ENCODE data around the gene DEFB108B. TPM values are rescaled to one million over a fixed set of nuclear protein-coding genes. Genes with fewer than 3 reads are reported as not detected.
"Not testable (repeated sequence)": the region's sequence is repeated elsewhere in the genome, so short reads cannot be mapped to it uniquely, and the experiment has no call there.

Gene DEFB108B
- not detected in 2 replicates for polyA plus RNA-seq (2013)

GRCh38 chr11:71832811-71833210 is at the start of gene DEFB108B:
Gene DEFB108B (plus strand): TSS chr11:71833200. CDS start chr11:71833200, 0 bp downstream.
- not testable (repeated sequence) for H2BK12ac ChIP-seq (ENCODE audit: low read length); H3K14ac ChIP-seq (ENCODE audit: low read length); H3K27ac ChIP-seq (ENCODE audit: low read depth, low read length); H4K12ac ChIP-seq (ENCODE audit: low read depth, low read length); H2BK5ac ChIP-seq (ENCODE audit: low read depth, low read length, poor library complexity); H4K91ac ChIP-seq (ENCODE audit: low read depth, low read length); H3K9ac ChIP-seq (ENCODE audit: low read length); H3K4ac ChIP-seq (ENCODE audit: low read depth, low read length); H3K4me2 ChIP-seq (ENCODE audit: low read length); H3K18ac ChIP-seq (ENCODE audit: low read length); H2AFZ ChIP-seq (ENCODE audit: insufficient read depth, low read length, poor library complexity); H3K36me3 ChIP-seq (ENCODE audit: control insufficient read depth in 1 of 2, insufficient read depth in 2 of 2, low read length in 2 of 2); H3K79me2 ChIP-seq (ENCODE audit: control insufficient read depth, insufficient read depth, low read length, poor library complexity); H2AK5ac ChIP-seq (ENCODE audit: low read length); H4K8ac ChIP-seq (ENCODE audit: low read depth, low read length); H2BK120ac ChIP-seq (ENCODE audit: insufficient read depth, low read length, poor library complexity); H3K23ac ChIP-seq (ENCODE audit: low read length); H3K79me1 ChIP-seq (ENCODE audit: low read length); H3K4me1 ChIP-seq (ENCODE audit: control insufficient read depth in 1 of 2, insufficient read depth in 2 of 2, low read length in 2 of 2); H3K27me3 ChIP-seq (ENCODE audit: insufficient read depth, low read length); H3K4me3 ChIP-seq (ENCODE audit: low read depth, low read length); DNase-seq; H3K9me3 ChIP-seq (ENCODE audit: insufficient read depth, low read depth, low read length)
- WGBS (ENCODE audit: extremely low coverage, insufficient coverage, insufficient read length) = no CpG with 5 or more reads among the region's 1 CpG

DNA sequence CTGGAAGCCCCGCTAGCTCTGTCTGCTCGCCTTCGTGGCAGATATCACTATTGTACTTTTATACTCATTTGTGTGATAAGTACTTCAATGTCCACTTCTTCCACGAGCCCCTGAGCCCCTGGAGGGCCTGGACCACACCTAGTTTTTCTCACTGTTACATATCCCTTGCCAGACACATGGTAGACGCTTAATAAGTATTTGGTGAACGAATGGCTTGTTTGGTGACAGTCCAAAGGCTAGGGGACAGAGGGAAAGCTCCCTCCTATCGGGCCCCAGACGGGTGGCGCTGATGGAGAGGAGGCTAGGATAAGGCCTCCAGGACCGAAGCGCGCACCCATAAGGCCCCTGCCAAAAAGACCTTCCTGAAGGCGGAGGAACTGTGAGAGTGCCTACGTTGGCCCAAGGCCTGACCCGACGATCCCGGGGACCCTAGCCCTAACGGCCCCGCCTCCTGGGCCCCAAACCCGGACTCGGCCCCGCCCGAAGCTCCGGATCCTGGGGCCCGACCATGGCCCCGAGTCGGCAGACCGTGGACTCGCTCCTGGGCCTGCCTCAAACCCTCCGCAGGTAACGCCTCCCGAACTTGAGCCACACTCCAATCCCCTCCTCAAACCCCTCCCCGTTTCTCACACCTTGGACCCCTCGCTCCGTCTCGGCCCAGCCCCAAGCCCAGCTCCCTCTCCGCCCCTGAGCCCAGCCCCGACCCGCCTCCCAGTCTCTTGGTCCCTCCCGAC is 46.7 kb upstream of the DEFB108B start:
- H3K18ac ChIP-seq (ENCODE audit: low read length) = peak overlapping the region; percentile 54
- peak; percentile 62 to 67 for DNase-seq
- H4K91ac ChIP-seq (ENCODE audit: low read depth, low read length) = peak overlapping the region; percentile 18
- not testable (repeated sequence) for H3K23ac ChIP-seq (ENCODE audit: low read length); H3K27ac ChIP-seq (ENCODE audit: low read depth, low read length); H2BK12ac ChIP-seq (ENCODE audit: low read length); H4K12ac ChIP-seq (ENCODE audit: low read depth, low read length); H3K36me3 ChIP-seq (ENCODE audit: control insufficient read depth in 1 of 2, insufficient read depth in 2 of 2, low read length in 2 of 2); H3K4ac ChIP-seq (ENCODE audit: low read depth, low read length); H3K27me3 ChIP-seq (ENCODE audit: insufficient read depth, low read length); H3K9ac ChIP-seq (ENCODE audit: low read length); H3K9me3 ChIP-seq (ENCODE audit: insufficient read depth, low read depth, low read length); H2BK5ac ChIP-seq (ENCODE audit: low read depth, low read length, poor library complexity); H2AK5ac ChIP-seq (ENCODE audit: low read length); H3K79me1 ChIP-seq (ENCODE audit: low read length); H3K79me2 ChIP-seq (ENCODE audit: control insufficient read depth, insufficient read depth, low read length, poor library complexity); H3K4me1 ChIP-seq (ENCODE audit: control insufficient read depth in 1 of 2, insufficient read depth in 2 of 2, low read length in 2 of 2)
- peak overlapping the region; percentile 25 for H3K14ac ChIP-seq (ENCODE audit: low read length)
- no CpG with 5 or more reads among the region's 40 CpGs for WGBS (ENCODE audit: extremely low coverage, insufficient coverage, insufficient read length)
- H3K4me2 ChIP-seq (ENCODE audit: low read length) = peak overlapping the region; percentile 64
- H3K4me3 ChIP-seq (ENCODE audit: low read depth, low read length) = peak overlapping the region; percentile 67
- H2AFZ ChIP-seq (ENCODE audit: insufficient read depth, low read length, poor library complexity) = peak overlapping the region; percentile 9
- peak overlapping the region; percentile 71 for H4K8ac ChIP-seq (ENCODE audit: low read depth, low read length)
- H2BK120ac ChIP-seq (ENCODE audit: insufficient read depth, low read length, poor library complexity) = peak overlapping the region; percentile 29

DNA sequence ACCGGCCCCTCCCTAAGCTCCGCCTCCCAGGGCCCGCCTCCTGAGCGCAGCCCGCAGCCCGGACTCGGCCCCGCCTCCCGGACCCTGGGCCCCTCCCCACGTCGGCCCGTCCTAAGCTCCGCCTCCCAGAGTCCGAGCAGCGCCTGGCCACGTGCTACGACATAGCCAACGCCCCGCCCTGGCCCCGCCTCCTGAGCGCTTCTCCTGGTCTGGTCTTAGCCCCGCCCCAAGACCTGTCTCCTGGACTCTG is 46.2 kb upstream of the DEFB108B start:
- not testable (repeated sequence) for H3K27me3 ChIP-seq (ENCODE audit: insufficient read depth, low read length); H3K23ac ChIP-seq (ENCODE audit: low read length); H3K9ac ChIP-seq (ENCODE audit: low read length); H3K14ac ChIP-seq (ENCODE audit: low read length); H2AK5ac ChIP-seq (ENCODE audit: low read length); H3K4ac ChIP-seq (ENCODE audit: low read depth, low read length); H4K91ac ChIP-seq (ENCODE audit: low read depth, low read length); H3K27ac ChIP-seq (ENCODE audit: low read depth, low read length); H2BK5ac ChIP-seq (ENCODE audit: low read depth, low read length, poor library complexity); DNase-seq; H2BK12ac ChIP-seq (ENCODE audit: low read length); H2BK120ac ChIP-seq (ENCODE audit: insufficient read depth, low read length, poor library complexity); H4K12ac ChIP-seq (ENCODE audit: low read depth, low read length); H3K9me3 ChIP-seq (ENCODE audit: insufficient read depth, low read depth, low read length); H3K79me1 ChIP-seq (ENCODE audit: low read length); H3K79me2 ChIP-seq (ENCODE audit: control insufficient read depth, insufficient read depth, low read length, poor library complexity); H3K18ac ChIP-seq (ENCODE audit: low read length); H4K8ac ChIP-seq (ENCODE audit: low read depth, low read length); H3K36me3 ChIP-seq (ENCODE audit: control insufficient read depth in 1 of 2, insufficient read depth in 2 of 2, low read length in 2 of 2); H3K4me1 ChIP-seq (ENCODE audit: control insufficient read depth in 1 of 2, insufficient read depth in 2 of 2, low read length in 2 of 2); H2AFZ ChIP-seq (ENCODE audit: insufficient read depth, low read length, poor library complexity)
- peak overlapping the region; percentile 54 for H3K4me2 ChIP-seq (ENCODE audit: low read length)
- no CpG with 5 or more reads among the region's 22 CpGs for WGBS (ENCODE audit: extremely low coverage, insufficient coverage, insufficient read length)
- H3K4me3 ChIP-seq (ENCODE audit: low read depth, low read length) = peak overlapping the region; percentile 77

DNA sequence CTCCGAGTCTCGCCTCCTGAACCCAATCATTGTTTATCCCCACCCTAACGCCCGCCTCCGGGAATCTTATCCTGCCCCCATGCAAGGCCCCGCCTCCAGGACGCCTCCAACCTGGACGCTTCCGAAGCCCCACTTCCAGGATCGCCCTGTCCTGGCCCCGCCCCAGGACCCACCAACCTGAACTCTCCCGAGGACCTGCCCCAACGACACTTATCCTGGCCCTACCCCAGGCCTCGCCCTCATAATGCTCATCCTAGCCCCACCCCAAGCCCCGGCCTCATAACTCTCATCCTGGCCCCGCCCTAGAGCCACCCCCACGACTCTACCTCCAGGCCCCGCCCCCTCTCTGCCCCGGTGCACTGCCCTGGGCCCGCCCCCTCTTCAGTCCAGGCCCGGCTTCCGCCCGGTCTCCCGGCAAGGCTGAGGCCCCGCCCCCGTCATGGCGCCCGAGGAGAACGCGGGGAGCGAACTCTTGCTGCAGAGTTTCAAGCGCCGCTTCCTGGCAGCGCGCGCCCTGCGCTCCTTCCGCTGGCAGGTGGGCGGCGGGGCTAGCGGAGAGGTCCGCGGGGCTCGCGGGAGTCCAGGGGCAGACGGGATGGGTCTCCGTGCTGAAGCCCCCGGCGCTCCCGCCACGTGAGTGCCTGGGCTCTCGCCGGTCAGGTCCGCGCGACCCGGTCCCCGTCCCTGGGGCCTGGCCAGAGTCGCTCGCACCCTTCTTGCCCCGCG is 45.7 kb upstream of the DEFB108B start:
- no peak overlapping the region for H3K23ac ChIP-seq (ENCODE audit: low read length)
- no CpG with 5 or more reads among the region's 62 CpGs for WGBS (ENCODE audit: extremely low coverage, insufficient coverage, insufficient read length)

More for the DNA sequence above, 45.7 kb upstream of the DEFB108B start:
- Histone ChIP-seq H3K27me3 (ENCODE audit: insufficient read depth, low read length) (no peaks in the 10 kb centered on the region), H3K27ac (ENCODE audit: low read depth, low read length) (peak overlapping the region; percentile 79), H3K36me3 (ENCODE audit: control insufficient read depth in 1 of 2, insufficient read depth in 2 of 2, low read length in 2 of 2) (peaks cover 0 to 2% of the 10 kb centered on the region in 2 experiments), H3K4me3 (ENCODE audit: low read depth, low read length) (peak overlapping the region; percentile 81), H2BK120ac (ENCODE audit: insufficient read depth, low read length, poor library complexity) (peak overlapping the region; percentile 58), H4K12ac (ENCODE audit: low read depth, low read length) (peak overlapping the region; percentile 36), H2AK5ac (ENCODE audit: low read length) (no peak overlapping the region), H3K4me2 (ENCODE audit: low read length) (peak overlapping the region; percentile 71), H3K4me1 (ENCODE audit: control insufficient read depth in 1 of 2, insufficient read depth in 2 of 2, low read length in 2 of 2) (peaks cover 0 to 4% of the 10 kb centered on the region in 2 experiments), H3K18ac (ENCODE audit: low read length) (peak overlapping the region; percentile 29), H3K79me2 (ENCODE audit: control insufficient read depth, insufficient read depth, low read length, poor library complexity) (peaks cover 3% of the 10 kb centered on the region), H3K14ac (ENCODE audit: low read length) (peak overlapping the region; percentile 73), H4K8ac (ENCODE audit: low read depth, low read length) (peak overlapping the region; percentile 82), H3K9ac (ENCODE audit: low read length) (peak overlapping the region; percentile 60), H3K9me3 (ENCODE audit: insufficient read depth, low read depth, low read length) (no peaks in the 10 kb centered on the region), H2BK5ac (ENCODE audit: low read depth, low read length, poor library complexity) (peak overlapping the region; percentile 68), H3K79me1 (ENCODE audit: low read length) (peaks cover 6% of the 10 kb centered on the region), H2BK12ac (ENCODE audit: low read length) (no peak overlapping the region), H3K4ac (ENCODE audit: low read depth, low read length) (no peak overlapping the region), H2AFZ (ENCODE audit: insufficient read depth, low read length, poor library complexity) (peak overlapping the region; percentile 85), H4K91ac (ENCODE audit: low read depth, low read length) (peak overlapping the region; percentile 70)
- peak; percentile 100 for DNase-seq
